SU-DHL-6 (cell line): ENCODE measurements around the gene CLSTN2.

Experiments used
- H2AFZ ChIP-seq: fragments of 200-600 bp; sonication (generic); 2 replicates; pipeline ENCODE4 v1.6.1; 2014; ENCODE audit warnings: low read depth, mild to moderate bottlenecking, moderate library complexity, mixed read lengths, antibody characterized with exemption, low read length; ENCODE audit not compliant: severe bottlenecking
- H3F3A ChIP-seq: fragments of 200-600 bp; shearing (Covaris generic); 2 replicates; pipeline ENCODE4 v1.6.0; 2016; ENCODE audit warnings: antibody characterized with exemption, mild to moderate bottlenecking; ENCODE audit not compliant: insufficient read depth
- H3K27ac ChIP-seq: fragments of 200-600 bp; sonication (generic); 2 replicates; pipeline ENCODE4 v1.5.1; 2016; ENCODE audit warnings: low read depth, mild to moderate bottlenecking, low read length, moderate library complexity, mixed read lengths
- H3K27me3 ChIP-seq: fragments of 200-600 bp; sonication (generic), shearing (Covaris generic); 2 replicates; pipeline ENCODE4 v1.6.0; 2014; ENCODE audit warnings: mild to moderate bottlenecking, low read length
- H3K36me3 ChIP-seq: fragments of 200-600 bp; sonication (generic); 2 replicates; pipeline ENCODE4 v1.6.1; 2014; ENCODE audit warnings: mild to moderate bottlenecking, low read length, mixed read lengths
- H3K4me2 ChIP-seq: fragments of 300-600, 200-600 bp; shearing (Covaris generic), sonication (generic); 2 replicates; pipeline ENCODE4 v1.6.0; 2014; ENCODE audit warnings: low read length, low read depth, mild to moderate bottlenecking; ENCODE audit not compliant: poor library complexity, severe bottlenecking
- H3K4me3 ChIP-seq: fragments of 200-600 bp; sonication (generic); 2 replicates; pipeline ENCODE4 v1.5.1; 2014; ENCODE audit warnings: antibody characterized with exemption, low read length, mild to moderate bottlenecking, mixed read lengths; ENCODE audit not compliant: insufficient read depth, poor library complexity, severe bottlenecking
- H3K79me2 ChIP-seq: fragments of 200-600 bp; sonication (generic); 2 replicates; pipeline ENCODE4 v1.6.1; 2014; ENCODE audit warnings: mild to moderate bottlenecking, low read length, moderate library complexity; ENCODE audit not compliant: insufficient read depth
- H3K9ac ChIP-seq: fragments of 200-600 bp; sonication (generic); 2 replicates; pipeline ENCODE4 v1.7.0; 2014; ENCODE audit warnings: mild to moderate bottlenecking, low read length
- H3K9me2 ChIP-seq: fragments of 200-600 bp; sonication (generic); replicated peaks from 2 replicates; pipeline ENCODE4 v1.6.1; 2014; ENCODE audit warnings: low read length; ENCODE audit not compliant: insufficient read depth
- H3K9me3 ChIP-seq: fragments of 200-600 bp; sonication (generic); 2 replicates; pipeline ENCODE4 v1.6.1; 2014; ENCODE audit warnings: low read length, mixed read lengths; ENCODE audit not compliant: insufficient read depth
- H4K20me1 ChIP-seq: fragments of 200-600 bp; sonication (generic); 2 replicates; pipeline ENCODE4 v1.6.1; 2014; ENCODE audit warnings: low read depth, mild to moderate bottlenecking, antibody characterized with exemption, low read length, moderate library complexity, mixed read lengths
- CTCF ChIP-seq: fragments of 200-600 bp; sonication (generic); IDR thresholded peaks from one replicate; pipeline ENCODE4 v1.5.1; 2017; ENCODE audit warnings: antibody characterized with exemption, mild to moderate bottlenecking, low read length, moderate library complexity; ENCODE audit not compliant: insufficient read depth, poor library complexity, severe bottlenecking
- EZH2phosphoT487 ChIP-seq: fragments of 200-600 bp; sonication (generic), shearing (Covaris generic); conservative IDR thresholded peaks from 2 replicates; pipeline ENCODE4 v1.6.1; 2018; ENCODE audit warnings: mild to moderate bottlenecking, antibody characterized with exemption, low read length, moderate library complexity, mixed read lengths

CLSTN2 gene

GRCh38 chr3:140455521-140456214 lies 520.7 kb downstream of the CLSTN2 start:
- no peak overlapping the region for H3K9ac ChIP-seq
- no peak overlapping the region for H3K4me3 ChIP-seq
- no peak for TF ChIP-seq CTCF
- no peak for TF ChIP-seq EZH2phosphoT487
- H3K79me2 ChIP-seq: no peaks in the 10 kb centered on the region
- H3F3A ChIP-seq: no peaks in the 10 kb centered on the region
- H3K27ac ChIP-seq: no peak overlapping the region
- no peaks in the 10 kb centered on the region for H3K27me3 ChIP-seq
- no peak overlapping the region for H2AFZ ChIP-seq
- no peaks in the 10 kb centered on the region for H3K36me3 ChIP-seq
- no peaks in the 10 kb centered on the region for H3K9me2 ChIP-seq
- H4K20me1 ChIP-seq: no peaks in the 10 kb centered on the region
- no peak overlapping the region for H3K4me2 ChIP-seq
- no peaks in the 10 kb centered on the region for H3K9me3 ChIP-seq

- H3K9me3 ChIP-seq: no peaks in the 10 kb centered on the region
- TF ChIP-seq CTCF: no peak
- no peak for TF ChIP-seq EZH2phosphoT487
Measured at GRCh38 chr3:140456974-140457373, 522.0 kb downstream of the CLSTN2 start.

GRCh38 chr3:140459462-140459861 lies 524.5 kb downstream of the CLSTN2 start:
- H3K79me2 ChIP-seq: no peaks in the 10 kb centered on the region
- no peak overlapping the region for H3K9ac ChIP-seq
- no peak overlapping the region for H3K4me2 ChIP-seq
- no peaks in the 10 kb centered on the region for H3K36me3 ChIP-seq
- no peak overlapping the region for H3K4me3 ChIP-seq
- H4K20me1 ChIP-seq: no peaks in the 10 kb centered on the region
- TF ChIP-seq CTCF: no peak
- no peak for TF ChIP-seq EZH2phosphoT487
- no peak overlapping the region for H2AFZ ChIP-seq
- no peaks in the 10 kb centered on the region for H3F3A ChIP-seq
- no peaks in the 10 kb centered on the region for H3K9me2 ChIP-seq
- no peaks in the 10 kb centered on the region for H3K27me3 ChIP-seq
- no peaks in the 10 kb centered on the region for H3K9me3 ChIP-seq
- no peak overlapping the region for H3K27ac ChIP-seq

More at GRCh38 chr3:140456974-140457373, 522.0 kb downstream of the CLSTN2 start:
- Histone ChIP-seq H3K9me2 (no peaks in the 10 kb centered on the region), H3F3A (no peaks in the 10 kb centered on the region), H3K36me3 (no peaks in the 10 kb centered on the region), H2AFZ (no peak overlapping the region), H4K20me1 (no peaks in the 10 kb centered on the region), H3K27me3 (no peaks in the 10 kb centered on the region), H3K4me3 (no peak overlapping the region), H3K9ac (no peak overlapping the region), H3K79me2 (no peaks in the 10 kb centered on the region), H3K27ac (no peak overlapping the region), H3K4me2 (no peak overlapping the region)
